ENCODE results near the gene SBF2. TPM values are rescaled to one million over a fixed set of nuclear protein-coding genes. Genes with fewer than 3 reads are reported as not detected.

The SBF2 gene
- total and polyA plus RNA-seq, 2 of the 13 experiments (the other 11 are each of a cell fraction or from before 2014, with no cell fraction given), result 24.0 to 45.8 TPM

GRCh38 chr11:10263929-10264328, 30.1 kb downstream of the SBF2 start:
- Histone ChIP-seq H3K27me3 (ENCODE audit: control insufficient read depth in 1 of 2, insufficient read depth in 2 of 2, low read length in 2 of 2) (no peaks in the 10 kb centered on the region), H3K4me1 (ENCODE audit: insufficient read depth, low read length) (peaks cover 4% of the 10 kb centered on the region), H3K27ac (ENCODE audit: extremely low read length, insufficient read depth, low read length) (no peak overlapping the region), H3K9ac (ENCODE audit: insufficient read depth, low read depth, low read length) (no peak overlapping the region), H3K79me2 (ENCODE audit: insufficient read depth, low read length) (peaks cover 3% of the 10 kb centered on the region), H3K4me2 (ENCODE audit: low read depth, low read length) (no peak overlapping the region), H3K9me3 (ENCODE audit: low read length) (no peaks in the 10 kb centered on the region), H3K4me3 (replicated peaks in 1 of 3; ENCODE audit: insufficient read depth in 1 of 3, low read depth in 2 of 3, low read length in 3 of 3) (no peak overlapping the region), H2AFZ (ENCODE audit: low read length) (no peak overlapping the region), H4K20me1 (ENCODE audit: insufficient read depth, low read length) (0 out of 2 replicates have a peak, but pooled peaks cover 2% of the 10 kb centered on the region), H3K36me3 (replicated peaks in 1 of 2; ENCODE audit: control insufficient read depth in 1 of 2, insufficient read depth in 2 of 2, low read length in 2 of 2) (no peaks in the 10 kb centered on the region)
- CTCF ChIA-PET (ENCODE audit: low intra/inter-chr PET ratio, low total read pairs), result no interaction called here
- intact Hi-C loops (cut with micrococcal nuclease; ENCODE audit: unreplicated experiment), result no loop called here
- no peak for TF ChIP-seq ZBTB4 (CRISPR knock-in tag; IDR thresholded peaks at IDR 0.05; ENCODE audit: borderline replicate concordance)
- TF ChIP-seq ZBTB34 (CRISPR knock-in tag; IDR thresholded peaks at IDR 0.05), result no peak
- TF ChIP-seq SMAD9 (CRISPR knock-in tag; IDR thresholded peaks at IDR 0.05), result no peak
- no peak for TF ChIP-seq MEF2D (CRISPR knock-in tag; IDR thresholded peaks at IDR 0.05)
- no peak for TF ChIP-seq CAMTA2 (CRISPR knock-in tag; IDR thresholded peaks at IDR 0.05; ENCODE audit: borderline replicate concordance)
- TF ChIP-seq ZNF605 (CRISPR knock-in tag; IDR thresholded peaks at IDR 0.05), result no peak
- no peak for TF ChIP-seq MAZ (IDR thresholded peaks at IDR 0.05; ENCODE audit: borderline replicate concordance, low read depth, low read length)
- TF ChIP-seq MAZ (CRISPR knock-in tag; IDR thresholded peaks at IDR 0.05; ENCODE audit: low read depth), result no peak
- TF ChIP-seq MIXL1 (CRISPR knock-in tag; IDR thresholded peaks at IDR 0.05), result no peak
- in situ Hi-C loops (cut with HindIII; ENCODE audit: extremely low pct_ligation_motif_present, low pct_unique_long_range_greater_than_20kb), result no loop called here
- FAIRE-seq (no peak), ATAC-seq (no peak), DNase-seq (ENCODE audit: low spot score) (no peak)
- BruUV-seq (replicated peaks), result no TSS peak
- POLR2A ChIA-PET, result no interaction called here
